OCI-LY7 (cell line): ENCODE data around the gene FRMPD4. TPM values are rescaled to one million over a fixed set of nuclear protein-coding genes. Genes with fewer than 3 reads are reported as not detected.

Experiments
- BruUV-seq: library from RNA; stranded (reverse); fragments of 400-500 nt; replicated peaks from 2 replicates; lab custom pipeline; 2021; lab: Mats Ljungman, UMichigan
- CTCF ChIA-PET: fragments of 300-600 bp; sonication (Branson Sonifier 250); formaldehyde crosslinking; loops from one replicate; lab custom pipeline; 2022; ENCODE audit warnings: antibody characterized with exemption; ENCODE audit not compliant: unreplicated experiment; lab: Charles Lee
- POLR2A ChIA-PET: fragments of 300-600 bp; sonication (Branson Sonifier 250); formaldehyde crosslinking; loops from one replicate; lab custom pipeline; 2022; ENCODE audit warnings: antibody characterized with exemption; lab: Charles Lee
- DNase-seq: peaks from one replicate; pipeline ENCODE4 v3.0.0-alpha.2; 2015; ENCODE audit warnings: low spot score
- H2AFZ ChIP-seq: fragments of 200-600 bp; sonication (generic), shearing (Covaris generic); 2 replicates; pipeline ENCODE4 v1.6.1; 2014; ENCODE audit warnings: mild to moderate bottlenecking, antibody characterized with exemption, low read length, moderate library complexity
- H3K27ac ChIP-seq: fragments of 200-600 bp; sonication (generic); 2 replicates; pipeline ENCODE4 v1.5.1; 2014; ENCODE audit warnings: mixed run types, low read depth, mild to moderate bottlenecking, moderate library complexity, low read length, inconsistent platforms; ENCODE audit not compliant: poor library complexity, severe bottlenecking
- H3K36me3 ChIP-seq: fragments of 200-600 bp; sonication (generic); 2 replicates; pipeline ENCODE4 v1.6.1; 2014; ENCODE audit warnings: mild to moderate bottlenecking, antibody characterized with exemption, low read length, moderate library complexity, mixed read lengths; ENCODE audit not compliant: insufficient read depth
- H3K4me1 ChIP-seq: fragments of 200-600 bp; sonication (generic); 2 replicates; pipeline ENCODE4 v1.5.1; 2014; ENCODE audit warnings: mild to moderate bottlenecking, low read length; ENCODE audit not compliant: insufficient read depth, poor library complexity, severe bottlenecking
- H3K4me2 ChIP-seq: fragments of 200-600 bp; sonication (generic); 2 replicates; pipeline ENCODE4 v1.6.1; 2014; ENCODE audit warnings: mild to moderate bottlenecking, low read length
- H3K4me3 ChIP-seq: fragments of 200-600 bp; sonication (generic); 2 replicates; pipeline ENCODE4 v1.5.1; 2014; ENCODE audit warnings: mild to moderate bottlenecking, low read depth, low read length; ENCODE audit not compliant: poor library complexity, severe bottlenecking
- H3K79me2 ChIP-seq: fragments of 200-600 bp; sonication (generic); 2 replicates; pipeline ENCODE4 v1.6.1; 2016; ENCODE audit warnings: low read depth, mild to moderate bottlenecking, low read length, moderate library complexity, mixed read lengths; ENCODE audit not compliant: insufficient read depth
- H3K9me2 ChIP-seq: fragments of 200-600 bp; sonication (generic); 2 replicates; pipeline ENCODE4 v1.6.1; 2016; ENCODE audit warnings: mild to moderate bottlenecking, low read length, mixed read lengths; ENCODE audit not compliant: insufficient read depth
- H3K9me3 ChIP-seq: fragments of 200-600 bp; sonication (generic); 2 replicates; pipeline ENCODE4 v1.6.1; 2014; ENCODE audit warnings: mild to moderate bottlenecking, mixed run types, low read length, mixed read lengths
- H4K20me1 ChIP-seq: fragments of 200-600 bp; sonication (generic); 2 replicates; pipeline ENCODE4 v1.6.1; 2014; ENCODE audit warnings: mild to moderate bottlenecking, antibody characterized with exemption, low read length, moderate library complexity, mixed read lengths; ENCODE audit not compliant: insufficient read depth
- CTCF ChIP-seq: fragments of 200-600 bp; sonication (generic); conservative IDR thresholded peaks from 2 replicates; pipeline ENCODE4 v1.5.1; 2014; ENCODE audit warnings: mild to moderate bottlenecking, antibody characterized with exemption, low read length, moderate library complexity, mixed read lengths
- EZH2phosphoT487 ChIP-seq: fragments of 200-600 bp; sonication (generic); IDR thresholded peaks from 2 replicates; pipeline ENCODE4 v1.6.1; 2018; ENCODE audit warnings: low read depth, borderline replicate concordance, mild to moderate bottlenecking, mixed run types, antibody characterized with exemption, low read length, moderate library complexity, mixed read lengths
- intact Hi-C: fragments of 100-400 bp; cut with micrococcal nuclease; formaldehyde crosslinking; loops from one replicate; pipeline ENCODE4 v1.10.0; 2022; ENCODE audit not compliant: unreplicated experiment
- total RNA-seq, 2 experiments: library from RNA; depleted of rRNA in 1 of 2; stranded (reverse); fragments of >200 nt in 1 of 2; shearing (Covaris generic) in 1 of 2; gene quantifications; 2 replicates each; pipeline ENCODE4 v1.2.3, GENCODE V29; 2014 to 2022

Gene FRMPD4
- total RNA-seq, 2 experiments from 2014 or later, result not detected

GRCh38 chrX:12236156-12236555, 97.9 kb downstream of the FRMPD4 start:
- H4K20me1 ChIP-seq, result no peaks in the 10 kb centered on the region
- BruUV-seq, result no TSS peak

GRCh38 chrX:12237131-12237530, 98.9 kb downstream of the FRMPD4 start:
- CTCF ChIA-PET, result no interaction called here
- no peaks in the 10 kb centered on the region for H3K79me2 ChIP-seq
- no TSS peak for BruUV-seq
- no peaks in the 10 kb centered on the region for H4K20me1 ChIP-seq
- POLR2A ChIA-PET, result no interaction called here
- no peak for DNase-seq
- H3K4me2 ChIP-seq, result no peak overlapping the region
- TF ChIP-seq EZH2phosphoT487 (no peak), CTCF (no peak)
- no peaks in the 10 kb centered on the region for H3K9me3 ChIP-seq
- intact Hi-C loops, result no loop called here
- H3K9me2 ChIP-seq, result no peaks in the 10 kb centered on the region
- no peak overlapping the region for H2AFZ ChIP-seq
- H3K36me3 ChIP-seq, result no peaks in the 10 kb centered on the region
- H3K4me3 ChIP-seq, result no peak overlapping the region
- H3K27ac ChIP-seq, result no peak overlapping the region
- H3K4me1 ChIP-seq, result no peaks in the 10 kb centered on the region

More at GRCh38 chrX:12236156-12236555, 97.9 kb downstream of the FRMPD4 start:
- Histone ChIP-seq H3K4me3 (no peak overlapping the region), H2AFZ (no peak overlapping the region), H3K4me1 (no peaks in the 10 kb centered on the region), H3K4me2 (no peak overlapping the region), H3K9me3 (no peaks in the 10 kb centered on the region), H3K79me2 (no peaks in the 10 kb centered on the region), H3K27ac (no peak overlapping the region), H3K9me2 (no peaks in the 10 kb centered on the region), H3K36me3 (no peaks in the 10 kb centered on the region)
- CTCF ChIA-PET, result no interaction called here
- POLR2A ChIA-PET, result no interaction called here
- no peak for TF ChIP-seq CTCF
- no peak for TF ChIP-seq EZH2phosphoT487
- intact Hi-C loops, result no loop called here
- no peak for DNase-seq

GRCh38 chrX:12237771-12238170, 99.5 kb downstream of the FRMPD4 start:
- intact Hi-C loops, result no loop called here
- H3K36me3 ChIP-seq, result no peaks in the 10 kb centered on the region
- H3K9me3 ChIP-seq, result no peaks in the 10 kb centered on the region
- H3K79me2 ChIP-seq, result no peaks in the 10 kb centered on the region
- no peaks in the 10 kb centered on the region for H3K4me1 ChIP-seq
- no peaks in the 10 kb centered on the region for H3K9me2 ChIP-seq
- TF ChIP-seq CTCF, result no peak
- ChIA-PET CTCF (no interaction called here), POLR2A (no interaction called here)
- no peak overlapping the region for H3K4me3 ChIP-seq
- no peak overlapping the region for H2AFZ ChIP-seq
- H3K27ac ChIP-seq, result no peak overlapping the region
- no peak overlapping the region for H3K4me2 ChIP-seq
- BruUV-seq, result no TSS peak
- DNase-seq, result no peak
- H4K20me1 ChIP-seq, result no peaks in the 10 kb centered on the region
